Psoas muscle (tissue), 8 donors: ENCODE results near the gene DCC. TPM values are rescaled to one million over a fixed set of nuclear protein-coding genes. Genes with fewer than 3 reads are reported as not detected.

Source experiments
- ATAC-seq, 4 donors: fragments of 200-7000 bp; cut with Tn5 transposase; one replicate each; pipeline ENCODE4 v1.9.1; 2020; ENCODE audit warnings: moderate library complexity in 3 of 4, mild to moderate bottlenecking in 2 of 4
- DNase-seq, 2 donors: peaks; one replicate each; pipeline ENCODE4 v3.0.0-alpha.2; 2020
- H3K27ac ChIP-seq: fragments of 200-600 bp; one replicate; pipeline ENCODE4 v1.8.0; 2022
- H3K27me3 ChIP-seq, 3 donors: fragments of 200-600 bp in 1 of 3; one replicate each; pipeline versions ENCODE4 v1.6.1 to v1.8.0; 2013 to 2022; ENCODE audit warnings: low read length in 2 of 3, mild to moderate bottlenecking in 2 of 3, moderate library complexity in 1 of 3; ENCODE audit not compliant: insufficient read depth in 3 of 3
- H3K36me3 ChIP-seq, 2 donors: fragments of 200-600 bp in 1 of 2; one replicate each; pipeline versions ENCODE4 v1.6.1 to v1.8.0; 2013 to 2022; ENCODE audit warnings: low read depth in 1 of 2, mild to moderate bottlenecking in 1 of 2, moderate library complexity in 1 of 2; ENCODE audit not compliant: insufficient read depth in 1 of 2
- H3K4me1 ChIP-seq: fragments of 200-600 bp; one replicate; pipeline ENCODE4 v1.8.0; 2022
- H3K4me3 ChIP-seq: fragments of 200-600 bp; one replicate; pipeline ENCODE4 v1.8.0; 2022; ENCODE audit warnings: mild to moderate bottlenecking
- H3K9me3 ChIP-seq: fragments of 200-600 bp; one replicate; pipeline ENCODE4 v1.8.0; 2022
- CTCF ChIP-seq: fragments of 200-600 bp; IDR thresholded peaks from one replicate; pipeline ENCODE4 v1.8.0; 2022; ENCODE audit warnings: antibody characterized with exemption
- WGBS, 3 donors: extraction: QIAGEN DNeasy Blood & Tissue Kit; methylation state at CpG; one replicate each; pipeline versions ENCODE4 v1.1.6 to v1.1.7; 2013; 5-methylcytosine and 5-hydroxymethylcytosine counted together
- intact Hi-C, 2 donors: fragments of 100-400 bp; cut with DNase I; formaldehyde crosslinking; loops; one replicate each; pipeline versions ENCODE4 v1.11.0 to v1.14.2; 2022
- polyA plus RNA-seq, 3 donors: library from polyadenylated mRNA; stranded (reverse); fragments of 200-250 nt; gene quantifications; one replicate each; pipeline ENCODE4 v1.2.3, GENCODE V29; 2013
- total RNA-seq, 4 donors: library from RNA; stranded (reverse); fragmentation: NEBNext Ultra II Directional in 2 of 4; extraction: Animal tissue kit (Norgen Biotek cat#: 25700) in 2 of 4; gene quantifications; one replicate each; pipeline versions ENCODE4 v1.2.1 to v1.2.4, GENCODE V29; 2021 to 2023
- donor health status: healthy with polysubstance abuse.
- donor health status: DM: no; HTN: no; CAD: no; lungs with moderate emphysema.
- donor health status: Bipolar disorder and iron deficiency.
- donor health status: healthy.
- donor health status: DM: yes; HTN: yes; CAD: no.
- donor health status: DM: no; HTN: no; CAD: no.
- donor health status: DM: no; HTN: no; CAD: no.
- donor health status: DM: yes; HTN: yes; CAD: no.

The DCC gene
- total and polyA plus RNA-seq, 7 donors = 0.01 to 0.02 TPM; not detected in 5

- no peak overlapping the region for H3K4me3 ChIP-seq
- no peak overlapping the region for H3K27ac ChIP-seq
- no peaks in the 10 kb centered on the region for H3K27me3 ChIP-seq
- H3K4me1 ChIP-seq = no peaks in the 10 kb centered on the region
- 28 to 35% (median 33%) methylated on average over 1 of the region's 1 CpG for WGBS, 3 donors
- no peak for TF ChIP-seq CTCF
- H3K36me3 ChIP-seq = no peaks in the 10 kb centered on the region
- no peak for ATAC-seq
- no peaks in the 10 kb centered on the region for H3K9me3 ChIP-seq
- intact Hi-C loops = no loop called here
- no peak for DNase-seq
Observed at GRCh38 chr18:52813635-52814416, 473.8 kb downstream of the DCC start.

GRCh38 chr18:52815651-52816050, 475.7 kb downstream of the DCC start:
- Histone ChIP-seq H3K27me3 (no peaks in the 10 kb centered on the region), H3K9me3 (no peaks in the 10 kb centered on the region), H3K36me3 (no peaks in the 10 kb centered on the region), H3K4me1 (no peaks in the 10 kb centered on the region), H3K4me3 (no peak overlapping the region), H3K27ac (no peak overlapping the region)
- ATAC-seq (no peak), DNase-seq (no peak)
- WGBS, 3 donors = 62 to 75% (median 71%) methylated on average over 2 of the region's 2 CpGs
- intact Hi-C loops = no loop called here
- no peak for TF ChIP-seq CTCF

- no peak for TF ChIP-seq CTCF
- ATAC-seq (no peak), DNase-seq (no peak)
- 61 to 68% (median 64%) methylated on average over 4 of the region's 4 CpGs for WGBS, 3 donors
- no peaks in the 10 kb centered on the region for H3K9me3 ChIP-seq
- H3K4me3 ChIP-seq = no peak overlapping the region
- H3K27ac ChIP-seq = no peak overlapping the region
- no peaks in the 10 kb centered on the region for H3K36me3 ChIP-seq
- no peaks in the 10 kb centered on the region for H3K27me3 ChIP-seq
- no peaks in the 10 kb centered on the region for H3K4me1 ChIP-seq
- intact Hi-C loops = no loop called here
Observed at GRCh38 chr18:52816121-52816520, 476.1 kb downstream of the DCC start.

GRCh38 chr18:52822160-52822559, 482.2 kb downstream of the DCC start:
- no peaks in the 10 kb centered on the region for H3K9me3 ChIP-seq
- H3K36me3 ChIP-seq = no peaks in the 10 kb centered on the region
- no peak for TF ChIP-seq CTCF
- 89 to 91% (median 90%) methylated on average over 1 of the region's 1 CpG for WGBS, 3 donors
- H3K27me3 ChIP-seq = no peaks in the 10 kb centered on the region
- no peak overlapping the region for H3K27ac ChIP-seq
- H3K4me1 ChIP-seq = no peaks in the 10 kb centered on the region
- ATAC-seq = no peak
- no peak for DNase-seq
- H3K4me3 ChIP-seq = no peak overlapping the region
- intact Hi-C loops = no loop called here

- DNase-seq (no peak), ATAC-seq (no peak)
- Histone ChIP-seq H3K4me3 (no peak overlapping the region), H3K4me1 (no peaks in the 10 kb centered on the region), H3K36me3 (no peaks in the 10 kb centered on the region), H3K9me3 (no peaks in the 10 kb centered on the region), H3K27ac (no peak overlapping the region), H3K27me3 (no peaks in the 10 kb centered on the region)
- no peak for TF ChIP-seq CTCF
- intact Hi-C loops = no loop called here
- 52 to 59% (median 53%) methylated on average over 3 of the region's 3 CpGs for WGBS, 3 donors
Observed at GRCh38 chr18:52824126-52824525, 484.1 kb downstream of the DCC start.
